Left lung (tissue), 10 donors: ENCODE data around the gene ADCY6. TPM values are rescaled to one million over a fixed set of nuclear protein-coding genes. Genes with fewer than 3 reads are reported as not detected.
A peak's percentile ranks its signal among the peaks of the same experiment; 100 is the strongest.

Experiments
- ATAC-seq: fragments of 200-7000 bp; cut with Tn5 transposase; one replicate; pipeline ENCODE4 v1.9.1; 2020; ENCODE audit warnings: moderate library complexity
- DNase-seq, 4 donors: peaks; one replicate each; pipeline ENCODE4 v3.0.0-alpha.2; 2013 to 2020
- H3K27ac ChIP-seq, 2 donors: fragments of 200-600 bp; sonication (generic) in 1 of 2; one replicate each; pipeline versions ENCODE4 v1.5.0 to v1.8.0; 2020 to 2021
- H3K27me3 ChIP-seq, 2 donors: fragments of 200-600 bp; sonication (generic) in 1 of 2; one replicate each; pipeline versions ENCODE4 v1.5.0 to v1.8.0; 2020 to 2021
- H3K36me3 ChIP-seq, 2 donors: fragments of 200-600 bp; sonication (generic) in 1 of 2; one replicate each; pipeline versions ENCODE4 v1.5.0 to v1.8.0; 2020 to 2021
- H3K4me1 ChIP-seq, 2 donors: fragments of 200-600 bp; one replicate each; pipeline ENCODE4 v1.8.0; 2021
- H3K4me3 ChIP-seq, 2 donors: fragments of 200-600 bp; sonication (generic) in 1 of 2; one replicate each; pipeline versions ENCODE4 v1.5.0 to v1.8.0; 2020 to 2021; ENCODE audit warnings: mild to moderate bottlenecking in 1 of 2
- H3K9me3 ChIP-seq, 2 donors: fragments of 200-600 bp; sonication (generic) in 1 of 2; one replicate each; pipeline versions ENCODE4 v1.5.0 to v1.8.0; 2020 to 2021
- intact Hi-C, 2 donors: fragments of 100-400 bp; cut with DNase I; formaldehyde crosslinking; loops; one replicate each; pipeline versions ENCODE4 v1.11.2 to v1.14.2; 2022
- polyA plus RNA-seq, 6 donors: library from polyadenylated mRNA; unstranded; fragments of 120-200 nt; gene quantifications; one replicate each; pipeline ENCODE4 v1.2.1, GENCODE V29; 2013; ENCODE audit not compliant: insufficient read length in 6 of 6
- total RNA-seq, 2 donors: library from RNA; stranded (reverse); fragmentation: NEBNext Ultra II Directional; extraction: Animal tissue kit (Norgen Biotek cat#: 25700); gene quantifications; one replicate each; pipeline ENCODE4 v1.2.1, GENCODE V29; 2021
- TF ChIP-seq, protein P1 (sequence below), 2 donors: fragments of 200-600 bp; sonication (generic) in 1 of 2; IDR thresholded peaks; one replicate each; pipeline versions ENCODE4 v1.5.0 to v1.8.0; 2021; ENCODE audit warnings: antibody characterized with exemption in 2 of 2
- donor health status: DM: no; HTN: yes; CAD: no.
- donor health status: DM: no; HTN: no; CAD: no.

ADCY6 gene
- total and polyA plus RNA-seq, 8 donors, result 33.0 to 67.0 (median 56.3) TPM

DNA sequence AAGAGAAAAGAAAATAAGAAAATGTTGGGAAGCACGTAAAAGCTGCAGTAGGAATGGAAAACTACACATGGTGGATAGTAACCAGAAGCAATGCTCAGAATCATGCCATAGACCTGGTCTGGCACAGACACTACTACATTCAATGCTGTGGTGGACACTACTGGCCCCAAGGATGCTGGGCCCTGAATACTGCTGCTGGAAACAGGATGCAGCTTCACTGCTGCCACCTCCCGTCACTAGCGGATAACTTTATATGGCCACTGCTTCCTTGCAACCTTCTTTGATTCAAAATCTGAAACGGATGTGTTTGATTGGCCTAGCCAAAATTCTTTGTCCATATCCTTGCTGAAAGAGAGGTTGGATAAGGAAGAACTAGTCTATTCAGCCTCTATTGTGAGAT lies 30.7 kb downstream of the ADCY6 start:
- H3K9me3 ChIP-seq, result no peaks in the 10 kb centered on the region
- no peak overlapping the region for H3K4me3 ChIP-seq
- H3K36me3 ChIP-seq, result no peaks in the 10 kb centered on the region
- intact Hi-C loops, result no loop called here
- DNase-seq (no peak), ATAC-seq (no peak)
- H3K4me1 ChIP-seq, result no peaks in the 10 kb centered on the region
- TF ChIP-seq, protein P1, sequence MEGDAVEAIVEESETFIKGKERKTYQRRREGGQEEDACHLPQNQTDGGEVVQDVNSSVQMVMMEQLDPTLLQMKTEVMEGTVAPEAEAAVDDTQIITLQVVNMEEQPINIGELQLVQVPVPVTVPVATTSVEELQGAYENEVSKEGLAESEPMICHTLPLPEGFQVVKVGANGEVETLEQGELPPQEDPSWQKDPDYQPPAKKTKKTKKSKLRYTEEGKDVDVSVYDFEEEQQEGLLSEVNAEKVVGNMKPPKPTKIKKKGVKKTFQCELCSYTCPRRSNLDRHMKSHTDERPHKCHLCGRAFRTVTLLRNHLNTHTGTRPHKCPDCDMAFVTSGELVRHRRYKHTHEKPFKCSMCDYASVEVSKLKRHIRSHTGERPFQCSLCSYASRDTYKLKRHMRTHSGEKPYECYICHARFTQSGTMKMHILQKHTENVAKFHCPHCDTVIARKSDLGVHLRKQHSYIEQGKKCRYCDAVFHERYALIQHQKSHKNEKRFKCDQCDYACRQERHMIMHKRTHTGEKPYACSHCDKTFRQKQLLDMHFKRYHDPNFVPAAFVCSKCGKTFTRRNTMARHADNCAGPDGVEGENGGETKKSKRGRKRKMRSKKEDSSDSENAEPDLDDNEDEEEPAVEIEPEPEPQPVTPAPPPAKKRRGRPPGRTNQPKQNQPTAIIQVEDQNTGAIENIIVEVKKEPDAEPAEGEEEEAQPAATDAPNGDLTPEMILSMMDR (IDR thresholded peaks at IDR 0.05), result no peak
- no peak overlapping the region for H3K27ac ChIP-seq
- H3K27me3 ChIP-seq, result no peaks in the 10 kb centered on the region

DNA sequence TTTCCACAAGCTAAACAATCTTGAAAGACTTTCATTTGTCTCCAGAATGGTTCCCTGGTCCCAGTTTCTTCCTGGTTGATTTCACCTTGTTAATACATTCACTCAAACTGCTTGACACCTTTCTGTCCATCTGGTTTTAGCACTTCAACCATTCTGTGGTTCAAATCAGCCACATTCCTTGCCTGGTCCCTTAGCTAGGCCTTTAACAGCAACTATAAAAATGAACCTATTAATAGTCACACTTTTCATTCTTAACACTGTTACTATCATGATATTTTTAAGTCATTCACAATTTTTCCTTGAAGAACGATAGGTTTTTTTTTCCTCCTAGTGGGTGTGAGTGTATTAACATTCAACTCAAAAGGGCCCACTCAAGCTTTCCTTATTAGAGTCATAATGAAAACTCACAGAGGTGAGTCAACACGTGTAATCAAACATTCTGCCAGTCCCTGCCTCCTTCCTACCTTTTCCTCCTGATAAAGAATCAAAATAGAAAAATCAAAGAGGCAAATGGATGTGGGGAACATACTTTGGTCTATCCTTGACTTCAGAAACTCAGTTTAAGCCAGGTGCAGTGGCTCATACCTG lies 38.0 kb downstream of the ADCY6 start:
- Histone ChIP-seq H3K27ac (peak overlapping the region in 1 of 2 donors; percentile 27), H3K9me3 (no peaks in the 10 kb centered on the region), H3K4me1 (no peaks in the 10 kb centered on the region), H3K4me3 (no peak overlapping the region), H3K27me3 (no peaks in the 10 kb centered on the region), H3K36me3 (no peaks in the 10 kb centered on the region)
- intact Hi-C loops, result loop anchor here in 1 of 2 donors (5.0 kb wide), 1 partner anchor 46 kb away; no protein-coding TSS in a partner anchor
- DNase-seq (no peak), ATAC-seq (peak; percentile 79)
- TF ChIP-seq, protein P1 (IDR thresholded peaks at IDR 0.05), result no peak

DNA sequence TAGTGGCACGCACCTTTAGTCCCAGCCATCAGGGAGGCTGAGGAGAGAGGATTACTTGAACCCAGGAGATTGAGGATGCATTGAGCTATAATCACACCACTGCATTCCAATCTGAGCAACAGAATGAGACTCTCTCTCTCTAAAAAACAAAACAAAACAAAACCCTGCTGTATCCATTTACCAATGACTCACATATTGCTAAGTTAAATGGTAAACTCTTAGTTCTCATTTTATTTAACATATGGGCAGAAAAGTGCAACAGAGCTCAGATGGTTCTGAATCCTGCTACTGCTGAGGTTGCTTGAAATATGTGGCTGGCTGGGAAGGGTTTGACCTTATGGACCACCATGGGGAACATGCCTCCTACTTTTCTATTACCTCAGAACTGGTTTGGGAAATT lies 38.7 kb downstream of the ADCY6 start:
- H3K4me3 ChIP-seq, result no peak overlapping the region
- no peaks in the 10 kb centered on the region for H3K27me3 ChIP-seq
- H3K27ac ChIP-seq, result peak overlapping the region in 1 of 2 donors; percentile 27
- no peak for ATAC-seq
- DNase-seq, result no peak
- H3K4me1 ChIP-seq, result no peaks in the 10 kb centered on the region
- H3K9me3 ChIP-seq, result no peaks in the 10 kb centered on the region
- TF ChIP-seq, protein P1 (IDR thresholded peaks at IDR 0.05), result no peak
- intact Hi-C loops, result loop anchor here in 1 of 2 donors (5.0 kb wide), 1 partner anchor 47 kb away; no protein-coding TSS in a partner anchor
- H3K36me3 ChIP-seq, result no peaks in the 10 kb centered on the region

DNA sequence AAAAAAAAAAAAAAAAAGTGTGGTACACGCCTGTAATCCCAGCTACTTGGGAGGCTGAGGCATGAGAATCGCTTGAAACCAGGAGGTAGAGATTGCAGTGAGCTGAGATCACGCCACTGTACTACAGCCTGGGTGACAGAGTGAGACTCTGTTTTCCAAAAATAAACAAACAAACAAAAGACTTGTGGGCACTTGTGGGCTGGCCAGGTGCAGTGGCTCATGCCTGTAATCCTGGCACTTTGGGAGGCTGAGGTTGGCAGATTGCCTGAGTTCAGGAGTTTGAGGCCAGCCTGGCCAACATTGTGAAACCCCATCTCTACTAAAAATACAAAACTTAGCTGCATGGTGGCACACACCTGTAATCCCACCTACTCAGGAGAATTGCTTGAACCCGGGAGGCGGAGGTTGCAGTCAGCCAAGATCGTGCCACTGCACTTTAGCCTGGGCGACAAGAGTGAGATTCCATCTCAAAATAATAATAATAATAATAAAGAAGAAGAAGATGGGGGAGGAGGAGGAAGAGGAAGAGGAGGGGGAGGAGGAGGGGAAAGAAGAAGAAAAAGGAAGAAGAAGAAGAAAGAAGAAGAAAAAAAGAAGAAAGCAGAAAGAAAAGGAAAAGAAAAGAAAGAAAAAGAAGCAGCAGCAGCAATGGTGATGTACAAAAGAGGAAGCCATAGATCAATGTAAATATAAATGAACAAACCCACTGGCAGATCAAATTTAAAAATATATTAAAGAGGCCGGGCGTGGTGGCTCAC lies 44.5 kb downstream of the ADCY6 start:
- intact Hi-C loops, result no loop called here
- Histone ChIP-seq H3K27ac (no peak overlapping the region), H3K4me3 (no peak overlapping the region), H3K4me1 (no peaks in the 10 kb centered on the region), H3K36me3 (no peaks in the 10 kb centered on the region), H3K27me3 (peaks cover 0 to 34% of the 10 kb centered on the region in 2 donors), H3K9me3 (no peaks in the 10 kb centered on the region)
- ATAC-seq (no peak), DNase-seq (no peak)
- TF ChIP-seq, protein P1 (IDR thresholded peaks at IDR 0.05), result no peak

DNA sequence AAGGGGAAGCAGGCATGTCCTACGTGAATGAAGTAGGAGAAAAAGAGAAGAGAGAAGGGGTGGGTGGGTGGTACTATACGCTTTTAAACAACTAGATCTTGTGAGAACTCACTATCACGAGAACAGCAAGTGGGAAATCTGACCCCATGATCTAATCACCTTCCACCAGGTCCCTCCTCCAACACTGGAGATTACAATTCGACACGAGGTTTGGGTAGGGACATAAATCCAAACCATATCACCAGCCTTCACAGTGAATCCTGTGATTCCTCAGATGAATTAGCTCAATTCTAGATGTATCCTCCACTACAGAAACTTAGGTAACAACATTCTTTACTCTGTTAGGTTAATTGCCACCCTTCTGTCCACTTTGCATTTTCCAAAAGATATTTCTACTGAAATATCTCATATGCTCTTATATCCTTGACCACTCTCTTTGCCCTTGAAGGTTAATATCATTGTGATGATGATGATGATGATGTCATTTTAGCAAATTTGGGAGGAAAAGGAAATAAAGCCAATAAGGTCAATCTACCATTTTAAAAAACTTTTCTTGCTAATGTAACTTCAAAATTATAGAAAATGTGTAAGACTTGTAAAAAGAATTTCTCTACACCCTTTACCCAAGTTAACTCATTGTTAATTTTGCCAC lies 49.1 kb downstream of the ADCY6 start:
- H3K36me3 ChIP-seq, result no peaks in the 10 kb centered on the region
- no peaks in the 10 kb centered on the region for H3K4me1 ChIP-seq
- no peak for ATAC-seq
- DNase-seq, result no peak
- H3K27me3 ChIP-seq, result peaks cover 0 to 34% of the 10 kb centered on the region in 2 donors
- intact Hi-C loops, result no loop called here
- TF ChIP-seq, protein P1 (IDR thresholded peaks at IDR 0.05), result no peak
- H3K9me3 ChIP-seq, result no peaks in the 10 kb centered on the region
- H3K4me3 ChIP-seq, result no peak overlapping the region
- no peak overlapping the region for H3K27ac ChIP-seq
